Fibroblast of lung (primary cell): ENCODE data around the gene BSND.

ENCODE experiments used
- CTCF ChIP-seq, 2 donors: IDR thresholded peaks in 1 of 2; conservative IDR thresholded peaks in 1 of 2; 1 replicate in 1 of 2; 2 replicates in 1 of 2; pipeline ENCODE4 v1.5.1; 2011 to 2012; ENCODE audit warnings: low read length in 2 of 2, control low read depth in 1 of 2, inconsistent platforms in 1 of 2, low read depth in 1 of 2, mild to moderate bottlenecking in 1 of 2
- EZH2 ChIP-seq: IDR thresholded peaks from 2 replicates; pipeline ENCODE4 v1.5.1; 2012; ENCODE audit warnings: low read length, control low read depth, mild to moderate bottlenecking; ENCODE audit errors: missing control alignments

GRCh38 chr1:55056632-55056992, 57.9 kb downstream of the BSND start:
- TF ChIP-seq CTCF (conservative IDR thresholded peaks at IDR 0.05 in 1 of 2, IDR thresholded peaks at IDR 0.05 in 1 of 2; ENCODE audit: low read depth in 1 of 2, low read length in 2 of 2) (no peak), EZH2 (no peak)
